ENCODE measurements around the gene UBA1.

Gene UBA1

DNA sequence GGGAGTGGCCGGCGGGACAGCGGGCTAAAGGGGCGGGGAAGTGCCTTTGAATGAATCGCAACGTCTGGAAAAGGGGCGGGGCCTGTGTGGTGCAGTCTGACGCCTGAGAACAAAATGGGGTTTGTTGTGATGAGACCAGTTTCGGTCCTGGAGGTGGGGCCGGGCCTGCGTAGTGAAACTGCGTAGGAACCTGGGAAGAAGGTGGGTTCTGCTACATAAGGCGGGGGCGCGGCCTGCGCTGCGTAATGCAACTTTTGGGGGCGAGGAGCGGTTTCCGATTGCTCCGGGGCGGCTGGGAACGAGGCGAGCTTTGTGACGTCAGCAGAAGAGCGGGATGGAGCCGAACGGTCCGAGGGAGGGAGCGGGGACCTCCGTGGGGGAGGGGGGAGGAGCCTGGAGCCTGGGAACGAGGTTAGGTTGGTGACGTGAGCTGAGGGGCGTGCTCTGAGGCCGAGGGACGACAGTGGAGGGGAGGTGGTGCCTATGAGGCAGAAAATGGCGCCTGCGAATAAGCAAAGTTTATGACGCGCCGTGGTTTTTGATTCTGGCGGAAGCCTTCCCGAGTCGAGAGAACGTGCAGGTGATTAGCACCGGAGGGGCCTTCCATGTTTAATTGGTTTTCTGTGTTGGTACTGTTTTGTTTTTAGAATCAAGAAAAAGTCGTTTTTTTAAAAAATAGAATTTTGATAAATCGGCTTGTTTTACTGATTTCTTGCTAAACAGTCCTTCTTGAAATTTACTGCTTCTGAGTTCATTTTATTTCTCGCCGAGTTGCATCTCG is 39.9 kb downstream of the UBA1 start:
- Histone ChIP-seq H3K4me1 (ENCODE audit: insufficient read depth, low read length) (peaks cover 36% of the 10 kb centered on the region), H3K9me3 (ENCODE audit: insufficient read depth, low read length, severe bottlenecking) (no peaks in the 10 kb centered on the region), H4K20me1 (ENCODE audit: insufficient read depth, low read length) (peaks cover 9% of the 10 kb centered on the region; the same call in 1 of the 2 replicates), H3K9ac (ENCODE audit: low read depth, low read length) (peak overlapping the region; percentile 88), H3K79me2 (ENCODE audit: insufficient read depth, low read length) (peaks cover 52% of the 10 kb centered on the region), H3K36me3 (ENCODE audit: insufficient read depth, low read length) (peaks cover 20% of the 10 kb centered on the region), H3K4me2 (ENCODE audit: insufficient read depth, low read length) (peak overlapping the region; percentile 63; the same call in 1 of the 2 replicates), H3K4me3 (ENCODE audit: low read depth in 1 of 2, low read length in 2 of 2) (peak overlapping the region; percentile 57 to 76), H3K27ac (ENCODE audit: low read length) (peak overlapping the region; percentile 98), H3K27me3 (ENCODE audit: insufficient read depth, low read length, poor library complexity) (no peaks in the 10 kb centered on the region), H2AFZ (ENCODE audit: low read depth, low read length) (peak overlapping the region; percentile 82; the same call in 1 of the 2 replicates)
- TF ChIP-seq EZH2 (IDR thresholded peaks at IDR 0.05; ENCODE audit: borderline replicate concordance, low read depth, low read length, severe bottlenecking) = no peak
- TF ChIP-seq, protein P1, sequence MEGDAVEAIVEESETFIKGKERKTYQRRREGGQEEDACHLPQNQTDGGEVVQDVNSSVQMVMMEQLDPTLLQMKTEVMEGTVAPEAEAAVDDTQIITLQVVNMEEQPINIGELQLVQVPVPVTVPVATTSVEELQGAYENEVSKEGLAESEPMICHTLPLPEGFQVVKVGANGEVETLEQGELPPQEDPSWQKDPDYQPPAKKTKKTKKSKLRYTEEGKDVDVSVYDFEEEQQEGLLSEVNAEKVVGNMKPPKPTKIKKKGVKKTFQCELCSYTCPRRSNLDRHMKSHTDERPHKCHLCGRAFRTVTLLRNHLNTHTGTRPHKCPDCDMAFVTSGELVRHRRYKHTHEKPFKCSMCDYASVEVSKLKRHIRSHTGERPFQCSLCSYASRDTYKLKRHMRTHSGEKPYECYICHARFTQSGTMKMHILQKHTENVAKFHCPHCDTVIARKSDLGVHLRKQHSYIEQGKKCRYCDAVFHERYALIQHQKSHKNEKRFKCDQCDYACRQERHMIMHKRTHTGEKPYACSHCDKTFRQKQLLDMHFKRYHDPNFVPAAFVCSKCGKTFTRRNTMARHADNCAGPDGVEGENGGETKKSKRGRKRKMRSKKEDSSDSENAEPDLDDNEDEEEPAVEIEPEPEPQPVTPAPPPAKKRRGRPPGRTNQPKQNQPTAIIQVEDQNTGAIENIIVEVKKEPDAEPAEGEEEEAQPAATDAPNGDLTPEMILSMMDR (IDR thresholded peaks at IDR 0.05; ENCODE audit: borderline replicate concordance, extremely low read depth, low read length, poor library complexity, severe bottlenecking) = no peak
- DNase-seq (peak; percentile 96), ATAC-seq (ENCODE audit: insufficient read depth, low read depth) (peak; percentile 87)

- no peak for DNase-seq
- no peak for ATAC-seq (ENCODE audit: insufficient read depth, low read depth)
- Histone ChIP-seq H3K79me2 (ENCODE audit: insufficient read depth, low read length) (peaks cover 63% of the 10 kb centered on the region), H3K27ac (ENCODE audit: low read length) (no peak overlapping the region), H3K9me3 (ENCODE audit: insufficient read depth, low read length, severe bottlenecking) (no peaks in the 10 kb centered on the region), H3K36me3 (ENCODE audit: insufficient read depth, low read length) (peaks cover 19% of the 10 kb centered on the region), H3K4me1 (ENCODE audit: insufficient read depth, low read length) (peaks cover 36% of the 10 kb centered on the region), H2AFZ (ENCODE audit: low read depth, low read length) (no peak overlapping the region), H3K9ac (ENCODE audit: low read depth, low read length) (peak overlapping the region; percentile 88), H3K27me3 (ENCODE audit: insufficient read depth, low read length, poor library complexity) (no peaks in the 10 kb centered on the region), H3K4me2 (ENCODE audit: insufficient read depth, low read length) (peak overlapping the region; percentile 63), H4K20me1 (ENCODE audit: insufficient read depth, low read length) (peaks cover 17% of the 10 kb centered on the region), H3K4me3 (ENCODE audit: low read depth in 1 of 2, low read length in 2 of 2) (peak overlapping the region; percentile 57 to 76; a peak in 2 of 4 replicates)
- no peak for TF ChIP-seq EZH2 (IDR thresholded peaks at IDR 0.05; ENCODE audit: borderline replicate concordance, low read depth, low read length, severe bottlenecking)
- TF ChIP-seq, protein P1 (IDR thresholded peaks at IDR 0.05; ENCODE audit: borderline replicate concordance, extremely low read depth, low read length, poor library complexity, severe bottlenecking) = no peak
Measured at GRCh38 chrX:47234583-47234982, 41.0 kb downstream of the UBA1 start.

GRCh38 chrX:47235691-47236103 is 42.1 kb downstream of the UBA1 start:
- no peak for TF ChIP-seq EZH2 (IDR thresholded peaks at IDR 0.05; ENCODE audit: borderline replicate concordance, low read depth, low read length, severe bottlenecking)
- TF ChIP-seq, protein P1 (IDR thresholded peaks at IDR 0.05; ENCODE audit: borderline replicate concordance, extremely low read depth, low read length, poor library complexity, severe bottlenecking) = no peak
- no peaks in the 10 kb centered on the region for H3K27me3 ChIP-seq (ENCODE audit: insufficient read depth, low read length, poor library complexity)
- peaks cover 28% of the 10 kb centered on the region for H4K20me1 ChIP-seq (ENCODE audit: insufficient read depth, low read length)
- H3K4me1 ChIP-seq (ENCODE audit: insufficient read depth, low read length) = peaks cover 36% of the 10 kb centered on the region
- no peak overlapping the region for H3K27ac ChIP-seq (ENCODE audit: low read length)
- no peak overlapping the region for H3K4me3 ChIP-seq (ENCODE audit: low read depth in 1 of 2, low read length in 2 of 2)
- H3K4me2 ChIP-seq (ENCODE audit: insufficient read depth, low read length) = peak overlapping the region; percentile 63; the same call in 1 of the 2 replicates
- peaks cover 67% of the 10 kb centered on the region for H3K79me2 ChIP-seq (ENCODE audit: insufficient read depth, low read length)
- no peak overlapping the region for H2AFZ ChIP-seq (ENCODE audit: low read depth, low read length)
- no peak for DNase-seq
- ATAC-seq (ENCODE audit: insufficient read depth, low read depth) = no peak
- no peak overlapping the region for H3K9ac ChIP-seq (ENCODE audit: low read depth, low read length)
- H3K9me3 ChIP-seq (ENCODE audit: insufficient read depth, low read length, severe bottlenecking) = no peaks in the 10 kb centered on the region
- H3K36me3 ChIP-seq (ENCODE audit: insufficient read depth, low read length) = peaks cover 29% of the 10 kb centered on the region

Data from DND-41 (cell line).